ENCODE measurements around the gene ZBTB21.

DNA sequence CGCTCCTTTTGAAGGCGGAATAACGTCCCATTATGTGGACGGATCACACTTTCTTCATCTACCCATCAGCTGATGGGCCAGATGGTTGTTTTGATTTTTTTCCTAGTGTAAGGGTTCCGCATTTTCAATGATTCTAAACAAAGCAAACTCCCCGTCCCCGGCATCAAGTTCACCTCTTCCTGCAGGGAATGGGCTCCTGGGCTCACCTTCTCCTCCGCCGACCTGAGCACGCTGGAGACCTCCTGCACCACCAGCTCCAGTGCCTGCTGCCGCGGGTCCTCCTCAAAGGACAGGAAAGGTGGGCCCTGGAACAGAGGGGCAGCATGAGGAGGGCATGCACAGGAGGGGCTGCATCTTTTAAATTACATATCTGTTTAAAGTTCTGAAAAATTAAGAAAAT is 68.2 kb downstream of the ZBTB21 start:
- TF ChIP-seq, protein P1, sequence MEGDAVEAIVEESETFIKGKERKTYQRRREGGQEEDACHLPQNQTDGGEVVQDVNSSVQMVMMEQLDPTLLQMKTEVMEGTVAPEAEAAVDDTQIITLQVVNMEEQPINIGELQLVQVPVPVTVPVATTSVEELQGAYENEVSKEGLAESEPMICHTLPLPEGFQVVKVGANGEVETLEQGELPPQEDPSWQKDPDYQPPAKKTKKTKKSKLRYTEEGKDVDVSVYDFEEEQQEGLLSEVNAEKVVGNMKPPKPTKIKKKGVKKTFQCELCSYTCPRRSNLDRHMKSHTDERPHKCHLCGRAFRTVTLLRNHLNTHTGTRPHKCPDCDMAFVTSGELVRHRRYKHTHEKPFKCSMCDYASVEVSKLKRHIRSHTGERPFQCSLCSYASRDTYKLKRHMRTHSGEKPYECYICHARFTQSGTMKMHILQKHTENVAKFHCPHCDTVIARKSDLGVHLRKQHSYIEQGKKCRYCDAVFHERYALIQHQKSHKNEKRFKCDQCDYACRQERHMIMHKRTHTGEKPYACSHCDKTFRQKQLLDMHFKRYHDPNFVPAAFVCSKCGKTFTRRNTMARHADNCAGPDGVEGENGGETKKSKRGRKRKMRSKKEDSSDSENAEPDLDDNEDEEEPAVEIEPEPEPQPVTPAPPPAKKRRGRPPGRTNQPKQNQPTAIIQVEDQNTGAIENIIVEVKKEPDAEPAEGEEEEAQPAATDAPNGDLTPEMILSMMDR (IDR thresholded peaks at IDR 0.05; ENCODE audit: low read depth, low read length, poor library complexity, severe bottlenecking), result no peak
- no peak for TF ChIP-seq EZH2phosphoT487 (IDR thresholded peaks at IDR 0.05; ENCODE audit: borderline replicate concordance, low read length)

All from DOHH2 (cell line).